ENCODE measurements around the gene LEAP2.

The LEAP2 gene

GRCh38 chr5:132884548-132884947 lies 11.1 kb downstream of the LEAP2 start:
- FAIRE-seq = no peak

GRCh38 chr5:132886064-132886823 lies 12.8 kb downstream of the LEAP2 start:
- FAIRE-seq = no peak

- FAIRE-seq = no peak
Observed at GRCh38 chr5:132887283-132887682, 13.8 kb downstream of the LEAP2 start.

- no peak for FAIRE-seq
Observed at GRCh38 chr5:132889501-132889900, 16.0 kb downstream of the LEAP2 start.

GRCh38 chr5:132890817-132891216 lies 17.3 kb downstream of the LEAP2 start:
- FAIRE-seq = no peak

GRCh38 chr5:132895719-132896305 lies 22.3 kb downstream of the LEAP2 start:
- no peak for FAIRE-seq

- FAIRE-seq = no peak
Observed at GRCh38 chr5:132896685-132897084, 23.2 kb downstream of the LEAP2 start.

GRCh38 chr5:132898094-132898493 lies 24.6 kb downstream of the LEAP2 start:
- FAIRE-seq = no peak

- no peak for FAIRE-seq
Observed at GRCh38 chr5:132901036-132901435, 27.6 kb downstream of the LEAP2 start.

- FAIRE-seq = no peak
Observed at GRCh38 chr5:132901730-132902129, 28.3 kb downstream of the LEAP2 start.

- no peak for FAIRE-seq
Observed at GRCh38 chr5:132905938-132906337, 32.5 kb downstream of the LEAP2 start.

GRCh38 chr5:132907161-132907560 lies 33.7 kb downstream of the LEAP2 start:
- FAIRE-seq = no peak

GRCh38 chr5:132909702-132910101 lies 36.2 kb downstream of the LEAP2 start:
- no peak for FAIRE-seq

- no peak for FAIRE-seq
Observed at GRCh38 chr5:132915681-132916080, 42.2 kb downstream of the LEAP2 start.

GRCh38 chr5:132916086-132916485 lies 42.6 kb downstream of the LEAP2 start:
- FAIRE-seq = no peak

Measured in islet of Langerhans (tissue), 1 donor.